Measurements from ENCODE around the gene USHBP1.

The USHBP1 gene, protein sequence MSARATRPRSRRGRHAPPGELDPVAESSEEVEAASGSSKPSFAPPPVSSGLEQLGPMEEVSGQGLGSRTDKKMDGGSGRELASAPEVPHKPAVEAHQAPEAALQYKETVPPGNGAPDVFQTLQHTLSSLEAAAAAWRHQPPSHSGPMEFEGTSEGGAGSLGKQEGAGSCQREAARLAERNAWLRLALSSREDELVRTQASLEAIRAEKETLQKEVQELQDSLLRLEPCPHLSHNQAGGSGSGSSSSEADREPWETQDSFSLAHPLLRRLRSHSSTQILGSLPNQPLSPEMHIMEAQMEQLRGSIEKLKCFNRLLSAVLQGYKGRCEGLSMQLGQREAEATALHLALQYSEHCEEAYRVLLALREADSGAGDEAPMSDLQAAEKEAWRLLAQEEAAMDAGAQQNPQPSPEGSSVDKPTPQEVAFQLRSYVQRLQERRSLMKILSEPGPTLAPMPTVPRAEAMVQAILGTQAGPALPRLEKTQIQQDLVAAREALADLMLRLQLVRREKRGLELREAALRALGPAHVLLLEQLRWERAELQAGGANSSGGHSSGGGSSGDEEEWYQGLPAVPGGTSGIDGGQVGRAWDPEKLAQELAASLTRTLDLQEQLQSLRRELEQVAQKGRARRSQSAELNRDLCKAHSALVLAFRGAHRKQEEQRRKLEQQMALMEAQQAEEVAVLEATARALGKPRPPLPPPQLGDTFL

GRCh38 chr19:17264641-17264979 is at the start of gene USHBP1:
TSS of gene USHBP1 (minus strand) at chr19:17264745. CDS start at chr19:17264299, 446 bp downstream.
- DNase-seq, result no peak

DNA sequence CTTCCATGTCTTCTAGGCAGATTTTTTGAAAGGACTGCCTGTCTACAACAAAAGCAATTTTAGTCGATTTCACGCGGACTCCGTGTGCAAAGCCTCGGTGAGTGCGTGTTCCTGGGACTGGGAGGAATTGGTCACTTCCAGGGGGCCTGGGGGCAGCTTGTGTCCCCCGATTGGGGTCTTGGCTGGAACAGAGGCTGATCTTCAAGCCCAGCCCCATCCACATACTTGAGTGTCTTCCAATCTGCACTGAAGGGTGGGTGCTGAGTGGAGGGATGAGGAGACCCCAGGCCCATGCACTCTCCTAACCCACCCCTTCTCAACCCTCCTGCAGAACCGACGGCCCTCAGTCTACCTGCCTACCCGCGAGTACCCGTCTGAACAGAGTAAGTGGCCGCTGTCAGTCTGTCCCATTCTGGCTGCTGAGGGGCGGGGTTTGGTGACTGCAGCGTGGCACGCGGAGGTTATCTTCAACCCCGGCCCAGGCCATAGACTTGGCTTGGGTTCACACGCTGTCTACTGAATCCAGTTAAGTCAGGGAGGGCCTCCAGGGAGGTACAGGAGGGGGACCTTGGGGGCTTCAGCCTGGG is 49.6 kb upstream of the USHBP1 start:
- no peak for DNase-seq

- DNase-seq, result no peak
These were observed 47.9 kb upstream of the USHBP1 start for GRCh38 chr19:17312189-17313113.

DNA sequence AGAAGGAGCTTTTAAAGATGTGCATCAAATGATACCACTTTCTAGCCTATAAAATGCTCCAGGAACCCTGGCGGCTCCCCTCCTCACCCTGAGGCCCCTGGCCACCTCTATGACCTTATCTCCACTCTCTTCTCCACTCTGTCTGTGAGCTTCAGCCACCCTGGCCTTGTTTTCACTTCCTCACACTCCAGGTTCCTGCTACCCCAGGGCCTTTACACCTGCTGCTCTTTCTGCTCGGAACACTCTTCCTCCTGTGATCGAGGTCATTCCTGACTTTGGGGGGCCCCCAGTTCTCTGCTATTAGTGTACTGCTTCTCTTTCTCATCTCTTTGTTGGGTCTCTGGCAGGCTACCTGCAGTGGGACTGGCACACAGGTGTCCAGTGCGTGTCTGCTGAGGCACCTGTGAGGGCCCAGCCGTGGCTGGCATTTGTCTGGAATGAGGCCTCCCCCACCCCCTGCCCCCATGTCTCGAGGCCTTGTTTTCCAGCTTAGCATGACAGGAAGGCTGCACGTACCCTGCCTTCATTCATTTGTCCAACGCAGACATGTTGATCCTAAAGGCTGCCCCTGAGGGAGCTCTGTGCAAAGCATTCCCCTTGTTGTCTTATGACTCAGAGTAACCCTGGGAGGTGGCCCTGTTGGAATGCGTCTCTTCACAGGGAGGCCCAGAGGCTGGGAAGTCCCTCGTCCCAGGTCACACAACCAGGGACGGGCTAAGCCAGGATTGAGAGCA is 47.1 kb upstream of the USHBP1 start:
- DNase-seq, result no peak

DNA sequence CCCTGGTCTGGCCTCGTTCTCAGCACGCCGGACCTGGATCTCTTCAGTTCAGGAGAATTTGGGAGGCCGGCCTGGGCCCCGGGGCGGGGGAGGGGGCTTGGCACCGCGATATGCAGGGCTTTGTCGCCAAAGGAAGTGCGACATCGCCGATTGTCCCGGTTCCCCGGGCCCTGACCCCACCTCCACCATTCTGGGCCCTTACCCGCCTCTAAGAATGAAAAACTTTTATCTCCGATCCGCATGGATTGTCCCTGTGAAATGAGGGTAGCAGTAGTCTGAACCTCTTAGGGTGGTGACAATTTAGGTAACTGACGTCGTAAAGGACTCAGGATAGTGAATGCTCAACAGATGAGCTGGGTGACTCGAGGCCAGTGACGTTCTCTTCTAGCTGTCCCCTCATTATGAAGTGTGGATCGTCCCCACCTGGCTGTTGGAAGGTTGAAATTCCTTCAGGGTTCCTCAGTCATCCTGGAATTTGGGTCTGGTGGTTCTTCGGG is 45.5 kb upstream of the USHBP1 start:
- no peak for DNase-seq

GRCh38 chr19:17309198-17309964 is 44.8 kb upstream of the USHBP1 start, which contains the start of gene DDA1:
TSS of gene DDA1 (plus strand) at chr19:17309563. CDS start at chr19:17309655, 92 bp downstream.
- DNase-seq, result peak; percentile 99

DNA sequence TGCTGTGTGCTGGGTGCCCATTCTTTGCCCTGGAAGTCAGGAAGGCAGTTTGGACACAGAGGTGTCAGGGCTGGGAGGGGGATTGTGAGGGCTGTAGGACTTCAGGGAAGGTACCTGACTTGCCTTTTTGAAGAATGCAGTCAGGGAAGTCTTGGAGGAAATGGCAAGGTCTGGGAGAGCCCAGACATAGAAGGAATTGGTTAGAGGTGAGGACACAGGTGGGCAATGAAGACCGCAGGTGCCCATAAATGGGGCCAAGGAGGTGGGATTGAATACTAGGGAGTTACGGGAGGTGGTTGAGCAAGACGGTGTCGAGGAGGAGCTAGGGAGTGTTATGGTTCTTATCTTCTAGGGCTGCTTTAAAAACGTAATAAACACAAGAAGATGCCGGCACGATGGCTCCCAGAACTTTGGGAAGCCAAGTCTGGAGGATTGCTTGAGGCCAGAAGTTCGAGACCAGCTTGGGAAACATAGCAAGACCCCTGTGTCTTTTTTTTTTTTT is 43.4 kb upstream of the USHBP1 start:
- no peak for DNase-seq

GRCh38 chr19:17306285-17306714 is 41.8 kb upstream of the USHBP1 start:
- DNase-seq, result no peak

DNA sequence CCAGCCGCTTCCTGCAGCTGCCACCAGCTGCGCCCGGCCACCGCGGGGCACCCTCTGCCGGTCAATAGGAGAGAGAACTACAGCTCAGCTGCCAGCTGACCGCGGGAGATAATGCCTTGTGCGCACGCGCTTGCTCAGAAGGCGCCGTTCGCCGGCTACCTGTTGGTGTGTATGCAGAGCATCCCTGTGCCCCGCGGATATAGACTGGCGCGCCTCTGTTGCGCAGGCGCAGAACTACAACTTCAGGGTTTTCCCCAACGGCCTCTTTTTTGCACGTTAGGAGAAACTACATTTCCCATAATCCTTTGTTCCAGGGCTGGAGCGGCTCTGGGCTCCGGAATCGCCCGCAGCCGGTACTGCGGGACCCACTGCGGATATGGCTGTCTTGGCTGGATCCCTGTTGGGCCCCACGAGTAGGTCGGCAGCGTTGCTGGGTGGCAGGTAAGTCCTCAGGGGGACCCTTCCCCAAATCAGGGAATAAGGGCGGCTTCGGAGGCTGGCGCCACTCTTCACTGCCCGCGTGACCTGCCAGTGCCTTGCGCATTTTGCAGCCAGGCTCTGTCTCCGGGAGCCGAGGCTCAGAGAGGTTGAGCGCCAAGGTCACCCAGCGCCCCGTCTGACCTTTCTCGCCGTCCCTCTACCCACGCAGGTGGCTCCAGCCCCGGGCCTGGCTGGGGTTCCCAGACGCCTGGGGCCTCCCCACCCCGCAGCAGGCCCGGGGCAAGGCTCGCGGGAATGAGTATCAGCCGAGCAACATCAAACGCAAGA is 41.2 kb upstream of the USHBP1 start, which contains the start of gene MRPL34:
MRPL34 (plus strand) TSS at position 356 of the 768 bp plus-strand sequence; CDS start at position 377, 21 bp downstream.
- DNase-seq, result peak; percentile 99

DNA sequence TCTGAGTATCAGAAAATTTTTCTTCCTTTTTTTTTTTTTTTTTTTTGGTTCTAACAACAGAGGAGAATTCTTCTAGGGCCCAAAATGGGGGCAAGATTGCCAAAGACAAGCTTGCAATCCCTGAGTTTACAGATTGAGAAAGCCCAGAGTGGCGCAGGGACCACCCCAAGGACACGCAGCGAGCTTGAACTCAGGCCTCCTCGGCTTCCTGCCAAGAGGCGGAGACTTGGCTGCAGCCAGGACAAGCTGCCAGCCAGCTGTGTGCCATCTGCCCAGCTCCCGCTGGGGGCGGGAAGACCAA is 40.6 kb upstream of the USHBP1 start:
- no peak for DNase-seq

GRCh38 chr19:17304386-17305215 is 40.1 kb upstream of the USHBP1 start:
- no peak for DNase-seq

DNA sequence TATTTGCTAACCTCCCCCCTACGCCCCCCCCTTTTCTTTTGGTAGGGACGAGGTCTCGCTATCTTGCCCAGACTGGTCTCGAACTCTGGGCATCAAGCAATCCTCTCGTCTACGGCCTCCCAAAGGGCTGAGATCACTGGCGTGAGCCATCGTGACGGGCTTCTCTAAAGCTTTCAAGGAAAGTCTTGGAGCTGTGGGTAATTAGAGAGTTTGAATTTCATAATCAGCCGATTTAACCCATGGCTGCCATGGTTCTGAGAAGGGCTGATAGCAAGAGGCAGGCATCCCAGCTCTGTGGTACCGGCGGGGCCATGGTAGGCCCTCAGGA is 39.4 kb upstream of the USHBP1 start:
- no peak for DNase-seq

GRCh38 chr19:17303167-17303939 is 38.8 kb upstream of the USHBP1 start, which contains the start of gene ABHD8:
TSS of gene ABHD8 (minus strand) at chr19:17303425. CDS start at chr19:17301616, 1,809 bp downstream.
- peak; percentile 77 for DNase-seq

GRCh38 chr19:17302391-17303166 is 38.0 kb upstream of the USHBP1 start:
- no peak for DNase-seq

GRCh38 chr19:17300992-17301619 is 36.6 kb upstream of the USHBP1 start:
- no peak for DNase-seq

DNA sequence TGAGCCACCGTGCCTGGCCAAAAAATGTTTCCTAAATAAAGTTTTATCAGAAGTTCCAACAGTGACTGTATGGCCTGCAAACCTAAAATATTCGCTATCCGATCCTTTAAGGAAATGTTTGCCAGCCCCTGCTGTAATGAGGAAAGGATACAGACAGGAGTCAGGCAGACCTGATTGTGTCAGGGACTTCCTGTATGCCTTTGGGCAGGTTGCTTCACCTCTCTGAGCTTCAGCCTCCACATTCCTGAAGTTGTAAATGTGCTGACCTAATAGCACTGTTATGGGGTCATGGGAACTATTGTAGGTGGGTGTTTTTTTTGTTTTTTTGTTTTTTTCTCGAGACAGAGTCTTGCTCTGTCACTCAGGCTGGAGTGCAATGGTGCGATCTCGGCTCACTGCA is 32.4 kb upstream of the USHBP1 start:
- no peak for DNase-seq

DNA sequence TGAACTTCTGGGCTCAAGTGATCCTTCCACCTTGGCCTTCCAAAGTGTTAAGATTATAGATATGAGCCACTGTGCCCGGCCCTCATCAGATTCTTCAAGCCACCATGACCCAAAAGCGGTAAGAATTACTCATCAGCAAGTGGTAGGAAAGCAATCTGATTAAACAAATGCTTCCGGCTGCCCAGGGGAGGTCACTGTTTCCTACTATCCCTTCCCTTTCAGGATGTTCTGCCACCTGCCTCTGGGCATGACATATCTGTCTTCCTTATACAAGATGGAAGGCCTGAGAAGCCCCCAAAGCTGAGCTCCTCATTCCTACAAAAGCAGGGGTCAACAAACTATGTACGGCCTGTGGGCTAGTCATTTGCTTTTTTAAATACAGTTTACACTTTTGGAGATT is 31.7 kb upstream of the USHBP1 start:
- DNase-seq, result no peak

All from DMS 273 treated with DMSO at 0.1 percent for 48 hours (cell line).